OCI-LY7 (cell line): ENCODE measurements around the gene THRA. TPM values are rescaled to one million over a fixed set of nuclear protein-coding genes. Genes with fewer than 3 reads are reported as not detected.
"Not testable (repeated sequence)": the region's sequence is repeated elsewhere in the genome, so short reads cannot be mapped to it uniquely, and the experiment has no call there.

Source experiments
- BruUV-seq: library from RNA; stranded (reverse); fragments of 400-500 nt; replicated peaks from 2 replicates; lab custom pipeline; 2021; lab: Mats Ljungman, UMichigan
- CTCF ChIA-PET: fragments of 300-600 bp; sonication (Branson Sonifier 250); formaldehyde crosslinking; loops from one replicate; lab custom pipeline; 2022; ENCODE audit warnings: antibody characterized with exemption; ENCODE audit not compliant: unreplicated experiment; lab: Charles Lee
- POLR2A ChIA-PET: fragments of 300-600 bp; sonication (Branson Sonifier 250); formaldehyde crosslinking; loops from one replicate; lab custom pipeline; 2022; ENCODE audit warnings: antibody characterized with exemption; lab: Charles Lee
- DNase-seq: peaks from one replicate; pipeline ENCODE4 v3.0.0-alpha.2; 2015; ENCODE audit warnings: low spot score
- H2AFZ ChIP-seq: fragments of 200-600 bp; sonication (generic), shearing (Covaris generic); 2 replicates; pipeline ENCODE4 v1.6.1; 2014; ENCODE audit warnings: mild to moderate bottlenecking, antibody characterized with exemption, low read length, moderate library complexity
- H3K27ac ChIP-seq: fragments of 200-600 bp; sonication (generic); 2 replicates; pipeline ENCODE4 v1.5.1; 2014; ENCODE audit warnings: mixed run types, low read depth, mild to moderate bottlenecking, moderate library complexity, low read length, inconsistent platforms; ENCODE audit not compliant: poor library complexity, severe bottlenecking
- H3K36me3 ChIP-seq: fragments of 200-600 bp; sonication (generic); 2 replicates; pipeline ENCODE4 v1.6.1; 2014; ENCODE audit warnings: mild to moderate bottlenecking, antibody characterized with exemption, low read length, moderate library complexity, mixed read lengths; ENCODE audit not compliant: insufficient read depth
- H3K4me1 ChIP-seq: fragments of 200-600 bp; sonication (generic); 2 replicates; pipeline ENCODE4 v1.5.1; 2014; ENCODE audit warnings: mild to moderate bottlenecking, low read length; ENCODE audit not compliant: insufficient read depth, poor library complexity, severe bottlenecking
- H3K4me2 ChIP-seq: fragments of 200-600 bp; sonication (generic); 2 replicates; pipeline ENCODE4 v1.6.1; 2014; ENCODE audit warnings: mild to moderate bottlenecking, low read length
- H3K4me3 ChIP-seq: fragments of 200-600 bp; sonication (generic); 2 replicates; pipeline ENCODE4 v1.5.1; 2014; ENCODE audit warnings: mild to moderate bottlenecking, low read depth, low read length; ENCODE audit not compliant: poor library complexity, severe bottlenecking
- H3K79me2 ChIP-seq: fragments of 200-600 bp; sonication (generic); 2 replicates; pipeline ENCODE4 v1.6.1; 2016; ENCODE audit warnings: low read depth, mild to moderate bottlenecking, low read length, moderate library complexity, mixed read lengths; ENCODE audit not compliant: insufficient read depth
- H3K9me2 ChIP-seq: fragments of 200-600 bp; sonication (generic); 2 replicates; pipeline ENCODE4 v1.6.1; 2016; ENCODE audit warnings: mild to moderate bottlenecking, low read length, mixed read lengths; ENCODE audit not compliant: insufficient read depth
- H3K9me3 ChIP-seq: fragments of 200-600 bp; sonication (generic); 2 replicates; pipeline ENCODE4 v1.6.1; 2014; ENCODE audit warnings: mild to moderate bottlenecking, mixed run types, low read length, mixed read lengths
- H4K20me1 ChIP-seq: fragments of 200-600 bp; sonication (generic); 2 replicates; pipeline ENCODE4 v1.6.1; 2014; ENCODE audit warnings: mild to moderate bottlenecking, antibody characterized with exemption, low read length, moderate library complexity, mixed read lengths; ENCODE audit not compliant: insufficient read depth
- CTCF ChIP-seq: fragments of 200-600 bp; sonication (generic); conservative IDR thresholded peaks from 2 replicates; pipeline ENCODE4 v1.5.1; 2014; ENCODE audit warnings: mild to moderate bottlenecking, antibody characterized with exemption, low read length, moderate library complexity, mixed read lengths
- EZH2phosphoT487 ChIP-seq: fragments of 200-600 bp; sonication (generic); IDR thresholded peaks from 2 replicates; pipeline ENCODE4 v1.6.1; 2018; ENCODE audit warnings: low read depth, borderline replicate concordance, mild to moderate bottlenecking, mixed run types, antibody characterized with exemption, low read length, moderate library complexity, mixed read lengths
- intact Hi-C: fragments of 100-400 bp; cut with micrococcal nuclease; formaldehyde crosslinking; loops from one replicate; pipeline ENCODE4 v1.10.0; 2022; ENCODE audit not compliant: unreplicated experiment
- microRNA-seq: library from miRNA; unstranded; fragments of <30 nt; microRNA quantifications from one replicate; pipeline ENCODE4 v1.2.0, GENCODE V29; 2022; ENCODE audit warnings: borderline replicate concordance
- small RNA-seq: library from RNA; depleted of rRNA; stranded (forward); fragments of <200 nt; gene quantifications from one replicate; pipeline ENCODE3, GENCODE V24; 2014
- total RNA-seq, 2 experiments: library from RNA; depleted of rRNA in 1 of 2; stranded (reverse); fragments of >200 nt in 1 of 2; shearing (Covaris generic) in 1 of 2; gene quantifications; 2 replicates each; pipeline ENCODE4 v1.2.3, GENCODE V29; 2014 to 2022

The THRA gene
- total RNA-seq, 2 experiments from 2014 or later = 3.9 to 9.3 TPM

GRCh38 chr17:40139566-40140058 lies 76.8 kb downstream of the THRA start:
- Histone ChIP-seq H3K4me1 (peaks cover 21% of the 10 kb centered on the region), H4K20me1 (no peaks in the 10 kb centered on the region), H2AFZ (peak overlapping the region; percentile 63; the same call in 1 of the 2 replicates), H3K9me3 (no peaks in the 10 kb centered on the region), H3K36me3 (peaks cover 66% of the 10 kb centered on the region), H3K27ac (peak overlapping the region; percentile 78), H3K4me2 (peak overlapping the region; percentile 80), H3K9me2 (no peaks in the 10 kb centered on the region), H3K4me3 (peak overlapping the region; percentile 75), H3K79me2 (peaks cover 31% of the 10 kb centered on the region; the same call in 1 of the 2 replicates)
- ChIA-PET CTCF (interaction anchor here (0.5 to 1.1 kb wide), 3 partner anchors 16 to 1276 kb away, joined by 3 to 4 read pairs (median 4); no protein-coding TSS in a partner anchor), POLR2A (interaction anchor here (0.5 to 2.1 kb wide), 8 partner anchors 13 to 607 kb away, joined by 3 to 13 read pairs (median 4); no protein-coding TSS in a partner anchor)
- no peak for TF ChIP-seq CTCF
- TF ChIP-seq EZH2phosphoT487 = no peak
- DNase-seq = no peak
- intact Hi-C loops = loop anchor here (1.0 kb wide), 2 partner anchors 15 to 26 kb away; no protein-coding TSS in a partner anchor
- TSS peak; percentile 61 for BruUV-seq

- H3K4me3 ChIP-seq, H3K4me2 ChIP-seq, H2AFZ ChIP-seq, H3K9me2 ChIP-seq, POLR2A ChIA-PET, DNase-seq, H4K20me1 ChIP-seq, H3K9me3 ChIP-seq, intact Hi-C loops, H3K27ac ChIP-seq, CTCF ChIA-PET, BruUV-seq: not testable (repeated sequence)
- peaks cover 21% of the 10 kb centered on the region for H3K4me1 ChIP-seq
- H3K79me2 ChIP-seq = peaks cover 44% of the 10 kb centered on the region; the same call in 1 of the 2 replicates
- peaks cover 65% of the 10 kb centered on the region for H3K36me3 ChIP-seq
Observed at GRCh38 chr17:40143166-40143565, 80.4 kb downstream of the THRA start.

Small RNAs within 50 kb of the gene (microRNA-seq; reads per million reads assigned to microRNA genes)
- gene MIR6884 = not detected

Small RNAs within 50 kb of the gene (small RNA-seq; reads per million reads assigned to genes)
- gene SNORD124 = 481 reads per million, percentile 99 among the genes with 10 or more reads in this experiment

Other genes with a start within 250 kb of the THRA start
- 44.7 and 54.7 TPM in 2 replicates for gene IKZF3, start 198.7 kb upstream of the THRA start, total RNA-seq (2014; rRNA removed; shearing (Covaris generic))
- gene IKZF3, start 198.7 kb upstream of the THRA start, total RNA-seq (2022) = 125 and 134 TPM in 2 replicates
- gene ZPBP2, start 194.8 kb upstream of the THRA start, total RNA-seq (2014; rRNA removed; shearing (Covaris generic)) = not detected in 2 replicates
- gene ZPBP2, start 194.8 kb upstream of the THRA start, total RNA-seq (2022) = not detected in 2 replicates
- 24.1 and 29.4 TPM in 2 replicates for gene GSDMB, start 144.3 kb upstream of the THRA start, total RNA-seq (2014; rRNA removed; shearing (Covaris generic))
- 39.2 and 44.6 TPM in 2 replicates for gene GSDMB, start 144.3 kb upstream of the THRA start, total RNA-seq (2022)
- 62.2 and 62.6 TPM in 2 replicates for gene ORMDL3, start 135.4 kb upstream of the THRA start, total RNA-seq (2014; rRNA removed; shearing (Covaris generic))
- gene ORMDL3, start 135.4 kb upstream of the THRA start, total RNA-seq (2022) = 61.3 and 65.9 TPM in 2 replicates
- gene LRRC3C, start 135.2 kb upstream of the THRA start, total RNA-seq (2014; rRNA removed; shearing (Covaris generic)) = not detected in 2 replicates
- gene LRRC3C, start 135.2 kb upstream of the THRA start, total RNA-seq (2022) = not detected in 2 replicates
- 0.15 and 0.57 TPM in 2 replicates for gene GSDMA, start 100.0 kb upstream of the THRA start, total RNA-seq (2014; rRNA removed; shearing (Covaris generic))
- 0.15 and 0.17 TPM in 2 replicates for gene GSDMA, start 100.0 kb upstream of the THRA start, total RNA-seq (2022)
- gene PSMD3, start 82.2 kb upstream of the THRA start, total RNA-seq (2014; rRNA removed; shearing (Covaris generic)) = 149 and 150 TPM in 2 replicates
- 140 and 150 TPM in 2 replicates for gene PSMD3, start 82.2 kb upstream of the THRA start, total RNA-seq (2022)
- not detected in 2 replicates for gene CSF3, start 47.5 kb upstream of the THRA start, total RNA-seq (2014; rRNA removed; shearing (Covaris generic))
- not detected in 2 replicates for gene CSF3, start 47.5 kb upstream of the THRA start, total RNA-seq (2022)
- gene MED24, start 8.6 kb upstream of the THRA start, total RNA-seq (2014; rRNA removed; shearing (Covaris generic)) = 36.3 and 65.9 TPM in 2 replicates
- 103 and 112 TPM in 2 replicates for gene MED24, start 8.6 kb upstream of the THRA start, total RNA-seq (2022)
- gene NR1D1, start 37.6 kb downstream of the THRA start, total RNA-seq (2014; rRNA removed; shearing (Covaris generic)) = 1.7 and 2.3 TPM in 2 replicates
- 7.0 and 8.7 TPM in 2 replicates for gene NR1D1, start 37.6 kb downstream of the THRA start, total RNA-seq (2022)
- 67.2 and 95.4 TPM in 2 replicates for gene MSL1, start 59.0 kb downstream of the THRA start, total RNA-seq (2014; rRNA removed; shearing (Covaris generic))
- gene MSL1, start 59.0 kb downstream of the THRA start, total RNA-seq (2022) = 96.0 and 97.2 TPM in 2 replicates
- gene CASC3, start 77.6 kb downstream of the THRA start, total RNA-seq (2014; rRNA removed; shearing (Covaris generic)) = 42.6 and 46.9 TPM in 2 replicates
- gene CASC3, start 77.6 kb downstream of the THRA start, total RNA-seq (2022) = 100 and 117 TPM in 2 replicates
- 2.1 and 4.9 TPM in 2 replicates for gene RAPGEFL1, start 114.5 kb downstream of the THRA start, total RNA-seq (2014; rRNA removed; shearing (Covaris generic))
- gene RAPGEFL1, start 114.5 kb downstream of the THRA start, total RNA-seq (2022) = 5.2 and 5.8 TPM in 2 replicates
- 4.6 and 4.7 TPM in 2 replicates for gene WIPF2, start 156.3 kb downstream of the THRA start, total RNA-seq (2014; rRNA removed; shearing (Covaris generic))
- 19.6 and 20.3 TPM in 2 replicates for gene WIPF2, start 156.3 kb downstream of the THRA start, total RNA-seq (2022)
- 72.3 and 75.2 TPM in 2 replicates for gene CDC6, start 224.9 kb downstream of the THRA start, total RNA-seq (2014; rRNA removed; shearing (Covaris generic))
- gene CDC6, start 224.9 kb downstream of the THRA start, total RNA-seq (2022) = 132 and 156 TPM in 2 replicates
- gene RARA, start 246.2 kb downstream of the THRA start, total RNA-seq (2014; rRNA removed; shearing (Covaris generic)) = 3.1 and 5.7 TPM in 2 replicates
- 8.0 and 8.6 TPM in 2 replicates for gene RARA, start 246.2 kb downstream of the THRA start, total RNA-seq (2022)